HTERT RPE-1 (cell line): ENCODE results near the gene KCNJ6.
"Not testable (repeated sequence)": the region's sequence is repeated elsewhere in the genome, so short reads cannot be mapped to it uniquely, and the experiment has no call there.

Source experiments
- in situ Hi-C: fragments of 300-500 bp; cut with MboI; formaldehyde crosslinking; loops from 4 replicates; pipeline ENCODE4 v1.14.3; 2020; ENCODE audit warnings: low sequenced_read_pairs

KCNJ6 gene

GRCh38 chr21:37916310-37917051 is at the start of gene KCNJ6:
TSS of gene KCNJ6 (minus strand) at chr21:37916457. CDS start at chr21:37840682, 75,775 bp downstream.
- in situ Hi-C loops = no loop called here

GRCh38 chr21:37965088-37965805 is 49.0 kb upstream of the KCNJ6 start:
- in situ Hi-C loops = no loop called here

- in situ Hi-C loops = no loop called here
Measured at GRCh38 chr21:37958537-37958936, 42.3 kb upstream of the KCNJ6 start.

- in situ Hi-C loops = no loop called here
Measured at GRCh38 chr21:37956772-37957171, 40.5 kb upstream of the KCNJ6 start.

- in situ Hi-C loops = no loop called here
Measured at GRCh38 chr21:37945036-37945435, 28.8 kb upstream of the KCNJ6 start.

- in situ Hi-C loops = no loop called here
Measured at GRCh38 chr21:37944496-37944895, 28.2 kb upstream of the KCNJ6 start.

- in situ Hi-C loops = no loop called here
Measured at GRCh38 chr21:37940691-37941090, 24.4 kb upstream of the KCNJ6 start.

GRCh38 chr21:37939838-37940237 is 23.6 kb upstream of the KCNJ6 start:
- in situ Hi-C loops = no loop called here

- in situ Hi-C loops = no loop called here
Measured at GRCh38 chr21:37939251-37939650, 23.0 kb upstream of the KCNJ6 start.

- in situ Hi-C loops = no loop called here
Measured at GRCh38 chr21:37937668-37938067, 21.4 kb upstream of the KCNJ6 start.

GRCh38 chr21:37936010-37936785 is 19.9 kb upstream of the KCNJ6 start:
- in situ Hi-C loops = no loop called here

- in situ Hi-C loops = no loop called here
Measured at GRCh38 chr21:37932936-37933335, 16.7 kb upstream of the KCNJ6 start.

GRCh38 chr21:37927711-37928110 is 11.5 kb upstream of the KCNJ6 start:
- in situ Hi-C loops = no loop called here

- in situ Hi-C loops = no loop called here
Measured at GRCh38 chr21:37921091-37921490, 4.8 kb upstream of the KCNJ6 start.

GRCh38 chr21:37920302-37920701 is 4.0 kb upstream of the KCNJ6 start:
- in situ Hi-C loops = not testable (repeated sequence)

- in situ Hi-C loops = no loop called here
Measured at GRCh38 chr21:37917612-37918011, 1.4 kb upstream of the KCNJ6 start.

GRCh38 chr21:37915941-37916309 is 332 bp downstream of the KCNJ6 start:
- in situ Hi-C loops = no loop called here

- in situ Hi-C loops = no loop called here
Measured at GRCh38 chr21:37915497-37915911, 753 bp downstream of the KCNJ6 start.

GRCh38 chr21:37912616-37913015 is 3.6 kb downstream of the KCNJ6 start:
- in situ Hi-C loops = no loop called here

GRCh38 chr21:37909936-37910335 is 6.3 kb downstream of the KCNJ6 start:
- in situ Hi-C loops = no loop called here

GRCh38 chr21:37908691-37909090 is 7.6 kb downstream of the KCNJ6 start:
- in situ Hi-C loops = no loop called here

GRCh38 chr21:37907076-37907475 is 9.2 kb downstream of the KCNJ6 start:
- in situ Hi-C loops = no loop called here
